Prostate gland (tissue), 2 donors: ENCODE measurements around the gene POT1.

ENCODE experiments used
- POLR2A ChIP-seq: fragments of 450-650 bp; IDR thresholded peaks from one replicate; pipeline ENCODE4 v1.6.1; 2016; ENCODE audit warnings: antibody characterized with exemption, mild to moderate bottlenecking
- TF ChIP-seq, protein P1 (sequence below), 4 experiments: fragments of 200-600 bp in 2 of 4; fragments of 450-650 bp in 2 of 4; sonication (generic) in 2 of 4; IDR thresholded peaks; 1 replicate in 3 of 4; 2 replicates in 1 of 4; pipeline ENCODE4 v1.5.1; 2016 to 2019; ENCODE audit warnings: antibody characterized with exemption in 4 of 4, mild to moderate bottlenecking in 2 of 4, moderate library complexity in 2 of 4

DNA sequence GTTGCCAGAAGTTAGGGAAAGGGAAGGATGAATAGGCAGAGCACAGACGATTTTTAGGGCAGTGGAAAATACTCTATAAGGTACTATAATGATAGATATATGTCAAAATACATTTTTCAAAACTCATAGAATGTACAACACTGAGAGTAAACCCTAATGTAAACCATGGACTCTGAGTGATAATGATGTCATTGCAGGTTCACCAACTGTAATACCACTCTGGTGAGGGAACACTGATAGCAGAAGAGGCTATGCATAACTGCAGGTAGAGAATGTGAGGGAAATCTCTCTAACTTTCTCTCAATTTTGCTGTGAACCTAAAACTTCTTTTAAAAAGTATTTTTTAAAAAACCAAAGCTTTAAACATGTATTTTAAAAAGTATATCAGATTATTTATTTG lies 22.1 kb downstream of the POT1 start:
- TF ChIP-seq POLR2A = no peak
- TF ChIP-seq, protein P1, sequence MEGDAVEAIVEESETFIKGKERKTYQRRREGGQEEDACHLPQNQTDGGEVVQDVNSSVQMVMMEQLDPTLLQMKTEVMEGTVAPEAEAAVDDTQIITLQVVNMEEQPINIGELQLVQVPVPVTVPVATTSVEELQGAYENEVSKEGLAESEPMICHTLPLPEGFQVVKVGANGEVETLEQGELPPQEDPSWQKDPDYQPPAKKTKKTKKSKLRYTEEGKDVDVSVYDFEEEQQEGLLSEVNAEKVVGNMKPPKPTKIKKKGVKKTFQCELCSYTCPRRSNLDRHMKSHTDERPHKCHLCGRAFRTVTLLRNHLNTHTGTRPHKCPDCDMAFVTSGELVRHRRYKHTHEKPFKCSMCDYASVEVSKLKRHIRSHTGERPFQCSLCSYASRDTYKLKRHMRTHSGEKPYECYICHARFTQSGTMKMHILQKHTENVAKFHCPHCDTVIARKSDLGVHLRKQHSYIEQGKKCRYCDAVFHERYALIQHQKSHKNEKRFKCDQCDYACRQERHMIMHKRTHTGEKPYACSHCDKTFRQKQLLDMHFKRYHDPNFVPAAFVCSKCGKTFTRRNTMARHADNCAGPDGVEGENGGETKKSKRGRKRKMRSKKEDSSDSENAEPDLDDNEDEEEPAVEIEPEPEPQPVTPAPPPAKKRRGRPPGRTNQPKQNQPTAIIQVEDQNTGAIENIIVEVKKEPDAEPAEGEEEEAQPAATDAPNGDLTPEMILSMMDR (IDR thresholded peaks at IDR 0.05) = no peak
